Measurements from ENCODE around the gene RTCA. TPM values are rescaled to one million over a fixed set of nuclear protein-coding genes. Genes with fewer than 3 reads are reported as not detected.
"Not testable (repeated sequence)": the region's sequence is repeated elsewhere in the genome, so short reads cannot be mapped to it uniquely, and the experiment has no call there.

Gene RTCA
- total RNA-seq, 2 experiments from 2014 or later = 62.1 to 67.1 TPM

DNA sequence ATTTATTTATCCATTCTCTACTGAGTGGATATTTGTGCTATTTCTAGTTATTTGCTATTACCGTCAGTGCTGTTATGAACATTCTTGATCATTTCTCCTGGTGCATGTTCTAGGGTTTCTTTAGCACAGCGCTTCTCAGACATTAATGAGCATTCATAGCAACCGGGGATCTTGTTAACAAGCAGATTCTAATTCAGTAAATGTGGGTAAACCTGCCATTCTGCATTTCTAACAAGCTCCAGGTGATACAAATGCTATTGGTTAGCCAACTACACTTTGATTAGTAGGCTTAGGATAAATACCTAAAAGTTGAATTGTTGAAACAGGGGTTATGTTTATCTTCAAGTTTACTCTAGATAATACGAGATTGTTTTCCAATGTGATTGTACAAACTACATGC lies 13.1 kb upstream of the RTCA start:
- Histone ChIP-seq H3K27ac (ENCODE audit: low read depth in 1 of 2, low read length in 2 of 2) (no peak overlapping the region), H3K9me3 (ENCODE audit: control insufficient read depth in 1 of 2, insufficient read depth in 1 of 2, low read length in 2 of 2) (no peaks in the 10 kb centered on the region), H3K4me3 (ENCODE audit: low read length) (no peak overlapping the region), H3K36me3 (ENCODE audit: insufficient read depth, low read length) (no peaks in the 10 kb centered on the region), H3K27me3 (ENCODE audit: control insufficient read depth in 1 of 2, insufficient read depth in 2 of 2, low read length in 2 of 2) (no peaks in the 10 kb centered on the region), H3K4me1 (ENCODE audit: insufficient read depth, low read length) (peaks cover 11% of the 10 kb centered on the region)
- TF ChIP-seq CTCF (IDR thresholded peaks at IDR 0.05) = no peak
- CTCF ChIA-PET = no interaction called here
- Mint-ChIP-seq H3K4me3 (no peak overlapping the region), H3K9me3 (no peaks in the 10 kb centered on the region), H3K27ac (no peak overlapping the region), H3K27me3 (peaks cover 5% of the 10 kb centered on the region), H3K4me1 (ENCODE audit: low read depth) (no peaks in the 10 kb centered on the region), H3K36me3 (ENCODE audit: low read depth) (no peaks in the 10 kb centered on the region)
- POLR2A ChIA-PET = no interaction called here
- no peak for ATAC-seq (ENCODE audit: poor library complexity)
- intact Hi-C loops (cut with DNase I, micrococcal nuclease) = loop anchor here in 1 of 2 experiments (5.0 kb wide), 1 partner anchor 216 kb away; a partner anchor contains a TSS
- DNase-seq = no peak

GRCh38 chr1:100253552-100253951 lies 12.5 kb upstream of the RTCA start:
- intact Hi-C loops (cut with DNase I, micrococcal nuclease) = loop anchor here in 1 of 2 experiments (5.0 kb wide), 1 partner anchor 216 kb away; a partner anchor contains a TSS
- Mint-ChIP-seq H3K4me3 (no peak overlapping the region), H3K4me1 (ENCODE audit: low read depth) (no peaks in the 10 kb centered on the region), H3K36me3 (ENCODE audit: low read depth) (no peaks in the 10 kb centered on the region), H3K9me3 (no peaks in the 10 kb centered on the region), H3K27ac (no peak overlapping the region), H3K27me3 (peaks cover 5% of the 10 kb centered on the region)
- H3K27me3 ChIP-seq (ENCODE audit: control insufficient read depth in 1 of 2, insufficient read depth in 2 of 2, low read length in 2 of 2) = no peaks in the 10 kb centered on the region
- H3K36me3 ChIP-seq (ENCODE audit: insufficient read depth, low read length) = no peaks in the 10 kb centered on the region
- no peak overlapping the region for H3K27ac ChIP-seq (ENCODE audit: low read depth in 1 of 2, low read length in 2 of 2)
- no peak overlapping the region for H3K4me3 ChIP-seq (ENCODE audit: low read length)
- peaks cover 10% of the 10 kb centered on the region for H3K4me1 ChIP-seq (ENCODE audit: insufficient read depth, low read length)
- no peak for ATAC-seq (ENCODE audit: poor library complexity)
- no peak for TF ChIP-seq CTCF (IDR thresholded peaks at IDR 0.05)
- no peak for DNase-seq
- CTCF ChIA-PET = no interaction called here
- POLR2A ChIA-PET = interaction anchor here (1.9 kb wide), 1 partner anchor 13 kb away, joined by 7 read pairs; the partner anchor contains the start of gene RTCA
- no peaks in the 10 kb centered on the region for H3K9me3 ChIP-seq (ENCODE audit: control insufficient read depth in 1 of 2, insufficient read depth in 1 of 2, low read length in 2 of 2)

DNA sequence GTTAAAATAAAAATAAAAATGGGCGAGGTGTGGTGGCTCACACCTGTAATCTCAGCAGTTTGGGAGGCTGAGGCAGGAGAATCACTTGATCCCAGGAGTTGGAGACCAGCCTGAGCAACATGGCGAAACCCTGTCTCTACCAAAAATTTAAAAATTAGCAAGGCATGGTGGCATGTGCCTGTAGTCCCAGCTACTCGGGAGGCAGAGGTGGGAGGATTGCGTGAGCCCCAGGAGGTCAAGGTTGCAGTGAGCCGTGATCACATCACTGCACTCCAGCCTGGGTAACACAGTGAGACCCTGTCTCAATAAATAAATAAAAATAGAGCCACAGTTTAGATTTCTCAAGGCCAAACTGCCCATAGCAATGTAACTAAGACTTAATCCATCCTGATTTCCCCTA lies 9.7 kb upstream of the RTCA start:
- H3K9me3 ChIP-seq (ENCODE audit: control insufficient read depth in 1 of 2, insufficient read depth in 1 of 2, low read length in 2 of 2); intact Hi-C loops (cut with DNase I, micrococcal nuclease); H3K27me3 Mint-ChIP-seq; DNase-seq; H3K36me3 Mint-ChIP-seq (ENCODE audit: low read depth); H3K4me1 ChIP-seq (ENCODE audit: insufficient read depth, low read length); H3K4me3 ChIP-seq (ENCODE audit: low read length); H3K27ac Mint-ChIP-seq; ATAC-seq (ENCODE audit: poor library complexity); H3K9me3 Mint-ChIP-seq; H3K27ac ChIP-seq (ENCODE audit: low read depth in 1 of 2, low read length in 2 of 2); H3K36me3 ChIP-seq (ENCODE audit: insufficient read depth, low read length); H3K27me3 ChIP-seq (ENCODE audit: control insufficient read depth in 1 of 2, insufficient read depth in 2 of 2, low read length in 2 of 2); H3K4me1 Mint-ChIP-seq (ENCODE audit: low read depth); H3K4me3 Mint-ChIP-seq; CTCF ChIA-PET: not testable (repeated sequence)
- POLR2A ChIA-PET = interaction anchor here (1.7 kb wide), 1 partner anchor 9 kb away, joined by 8 read pairs; the partner anchor contains the start of gene RTCA

- H3K9me3 Mint-ChIP-seq; H3K27ac ChIP-seq (ENCODE audit: low read depth in 1 of 2, low read length in 2 of 2); CTCF ChIA-PET; H3K27me3 Mint-ChIP-seq; POLR2A ChIA-PET; H3K27ac Mint-ChIP-seq; H3K36me3 ChIP-seq (ENCODE audit: insufficient read depth, low read length); intact Hi-C loops (cut with DNase I, micrococcal nuclease); H3K36me3 Mint-ChIP-seq (ENCODE audit: low read depth); DNase-seq; H3K4me3 Mint-ChIP-seq; H3K27me3 ChIP-seq (ENCODE audit: control insufficient read depth in 1 of 2, insufficient read depth in 2 of 2, low read length in 2 of 2); ATAC-seq (ENCODE audit: poor library complexity); H3K9me3 ChIP-seq (ENCODE audit: control insufficient read depth in 1 of 2, insufficient read depth in 1 of 2, low read length in 2 of 2); H3K4me1 ChIP-seq (ENCODE audit: insufficient read depth, low read length); H3K4me1 Mint-ChIP-seq (ENCODE audit: low read depth); H3K4me3 ChIP-seq (ENCODE audit: low read length): not testable (repeated sequence)
Measured at GRCh38 chr1:100258427-100258826, 7.6 kb upstream of the RTCA start.

Measured in CD4-positive, alpha-beta T cell (primary cell).